ENCODE measurements around the gene MYPOP.

GRCh38 chr19:45900738-45901431, 1.5 kb downstream of the MYPOP start:
- no peak for TF ChIP-seq POLR2A (IDR thresholded peaks at IDR 0.05)
- TF ChIP-seq CTCF (IDR thresholded peaks at IDR 0.05) = no peak

All from adrenal gland (tissue), 5 donors.